Stimulated activated CD4-positive, alpha-beta T cell treated with anti-CD3 and anti-CD28 coated beads, Interleukin-15, amount 100 ng/mL, for 1 hour (primary cell): ENCODE measurements around the gene OPTC.

Experiments
- DNase-seq, 2 donors: peaks; one replicate each; pipeline ENCODE4 v3.0.0-alpha.2; 2020; ENCODE audit warnings: low read depth in 1 of 2, low spot score in 1 of 2

Gene OPTC

GRCh38 chr1:203531063-203531462, 37.1 kb downstream of the OPTC start:
- no peak for DNase-seq

- DNase-seq = no peak
Measured at GRCh38 chr1:203534012-203534411, 40.1 kb downstream of the OPTC start.

GRCh38 chr1:203534526-203534925, 40.6 kb downstream of the OPTC start:
- no peak for DNase-seq

GRCh38 chr1:203536575-203536974, 42.6 kb downstream of the OPTC start:
- DNase-seq = no peak

- no peak for DNase-seq
Measured at GRCh38 chr1:203536980-203537455, 43.1 kb downstream of the OPTC start.

- no peak for DNase-seq
Measured at GRCh38 chr1:203537806-203538464, 44.0 kb downstream of the OPTC start.

- DNase-seq = no peak
Measured at GRCh38 chr1:203538726-203539125, 44.8 kb downstream of the OPTC start.

GRCh38 chr1:203539831-203540546, 46.0 kb downstream of the OPTC start:
- DNase-seq = no peak

GRCh38 chr1:203544485-203544884, 50.5 kb downstream of the OPTC start:
- no peak for DNase-seq

- DNase-seq = no peak
Measured at GRCh38 chr1:203544978-203545816, 51.2 kb downstream of the OPTC start.

- DNase-seq = no peak
Measured at GRCh38 chr1:203546274-203546673, 52.3 kb downstream of the OPTC start.

- DNase-seq = no peak
Measured at GRCh38 chr1:203547147-203547546, 53.2 kb downstream of the OPTC start.

GRCh38 chr1:203547771-203548421, 53.9 kb downstream of the OPTC start:
- no peak for DNase-seq

- DNase-seq = no peak
Measured at GRCh38 chr1:203548892-203549291, 54.9 kb downstream of the OPTC start.

- no peak for DNase-seq
Measured at GRCh38 chr1:203549309-203549708, 55.4 kb downstream of the OPTC start.

GRCh38 chr1:203550846-203551245, 56.9 kb downstream of the OPTC start:
- no peak for DNase-seq

GRCh38 chr1:203551550-203551949, 57.6 kb downstream of the OPTC start:
- no peak for DNase-seq

- DNase-seq = no peak
Measured at GRCh38 chr1:203553496-203553895, 59.5 kb downstream of the OPTC start.

- no peak for DNase-seq
Measured at GRCh38 chr1:203554071-203554470, 60.1 kb downstream of the OPTC start.

- DNase-seq = no peak
Measured at GRCh38 chr1:203555076-203555475, 61.1 kb downstream of the OPTC start.

GRCh38 chr1:203555511-203556046, 61.6 kb downstream of the OPTC start:
- no peak for DNase-seq
